ENCODE results near the gene ACVRL1. TPM values are rescaled to one million over a fixed set of nuclear protein-coding genes. Genes with fewer than 3 reads are reported as not detected.

The ACVRL1 gene
- total RNA-seq, 1 donor, result 9.8 TPM

DNA sequence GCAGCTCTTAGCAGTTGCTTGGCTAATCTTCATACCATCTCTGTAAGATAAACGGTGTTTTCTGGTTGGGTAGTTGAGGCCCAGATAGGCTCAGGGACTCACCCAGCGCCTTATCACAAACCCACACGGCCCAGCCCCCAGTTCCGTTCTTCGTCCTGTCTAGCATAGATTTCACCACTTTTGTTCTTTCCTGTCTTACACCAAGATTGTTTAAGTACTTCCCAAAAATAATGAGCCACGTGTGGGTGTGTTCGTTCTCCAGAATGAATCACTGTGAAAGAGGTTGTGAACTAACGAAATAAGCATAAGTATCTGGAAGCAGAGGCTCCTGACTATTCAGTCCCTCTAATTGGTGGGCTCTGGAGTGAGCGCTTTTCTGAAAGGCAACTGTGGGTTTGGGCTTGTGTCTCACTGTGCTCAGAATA is 65.6 kb downstream of the ACVRL1 start:
- H2AFZ ChIP-seq (ENCODE audit: low read length), result no peak overlapping the region
- peak overlapping the region; percentile 45 for H3K4me2 ChIP-seq (ENCODE audit: insufficient read depth, low read length)
- H3K4me1 ChIP-seq (ENCODE audit: insufficient read depth, low read length), result peaks cover 65% of the 10 kb centered on the region
- H3K36me3 ChIP-seq (ENCODE audit: insufficient read depth, low read length), result peaks cover 18% of the 10 kb centered on the region
- H4K20me1 ChIP-seq (ENCODE audit: insufficient read depth, low read length), result peaks cover 16% of the 10 kb centered on the region
- H3K27me3 ChIP-seq (ENCODE audit: insufficient read depth, low read length), result no peaks in the 10 kb centered on the region
- DNase-seq (ENCODE audit: insufficient read length, low spot score, missing footprints), result no peak
- peak overlapping the region; percentile 45 for H3K27ac ChIP-seq (ENCODE audit: low read depth, low read length)
- H3K9me3 ChIP-seq (ENCODE audit: low read depth, low read length), result no peaks in the 10 kb centered on the region
- no peak overlapping the region for H3K4me3 ChIP-seq (ENCODE audit: insufficient read depth, low read length)
- TF ChIP-seq, protein P1, sequence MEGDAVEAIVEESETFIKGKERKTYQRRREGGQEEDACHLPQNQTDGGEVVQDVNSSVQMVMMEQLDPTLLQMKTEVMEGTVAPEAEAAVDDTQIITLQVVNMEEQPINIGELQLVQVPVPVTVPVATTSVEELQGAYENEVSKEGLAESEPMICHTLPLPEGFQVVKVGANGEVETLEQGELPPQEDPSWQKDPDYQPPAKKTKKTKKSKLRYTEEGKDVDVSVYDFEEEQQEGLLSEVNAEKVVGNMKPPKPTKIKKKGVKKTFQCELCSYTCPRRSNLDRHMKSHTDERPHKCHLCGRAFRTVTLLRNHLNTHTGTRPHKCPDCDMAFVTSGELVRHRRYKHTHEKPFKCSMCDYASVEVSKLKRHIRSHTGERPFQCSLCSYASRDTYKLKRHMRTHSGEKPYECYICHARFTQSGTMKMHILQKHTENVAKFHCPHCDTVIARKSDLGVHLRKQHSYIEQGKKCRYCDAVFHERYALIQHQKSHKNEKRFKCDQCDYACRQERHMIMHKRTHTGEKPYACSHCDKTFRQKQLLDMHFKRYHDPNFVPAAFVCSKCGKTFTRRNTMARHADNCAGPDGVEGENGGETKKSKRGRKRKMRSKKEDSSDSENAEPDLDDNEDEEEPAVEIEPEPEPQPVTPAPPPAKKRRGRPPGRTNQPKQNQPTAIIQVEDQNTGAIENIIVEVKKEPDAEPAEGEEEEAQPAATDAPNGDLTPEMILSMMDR (IDR thresholded peaks at IDR 0.05; ENCODE audit: extremely low read depth, low read depth, low read length), result no peak
- H3K79me2 ChIP-seq (ENCODE audit: insufficient read depth, low read length), result peaks cover 51% of the 10 kb centered on the region

Other genes with a start within 250 kb of the ACVRL1 start
- gene FIGNL2, start 58.8 kb upstream of the ACVRL1 start, total RNA-seq, result 0.29 and 0.36 TPM in 2 replicates
- not detected in 2 replicates for gene ANKRD33, start 19.4 kb upstream of the ACVRL1 start, total RNA-seq
- 10.5 and 13.0 TPM in 2 replicates for gene ACVR1B, start 44.2 kb downstream of the ACVRL1 start, total RNA-seq
- gene TAMALIN, start 99.4 kb downstream of the ACVRL1 start, total RNA-seq, result 4.7 and 6.5 TPM in 2 replicates
- 3.3 and 3.5 TPM in 2 replicates for gene NR4A1, start 143.9 kb downstream of the ACVRL1 start, total RNA-seq
- gene ATG101, start 162.5 kb downstream of the ACVRL1 start, total RNA-seq, result 49.5 and 64.4 TPM in 2 replicates
- gene SMIM41, start 172.2 kb downstream of the ACVRL1 start, total RNA-seq, result under 0.01 TPM in 1 of 2 replicates, not detected in the other